Measurements from ENCODE around the gene OPCML. TPM values are rescaled to one million over a fixed set of nuclear protein-coding genes. Genes with fewer than 3 reads are reported as not detected.

The OPCML gene
- total and polyA plus RNA-seq, 2 experiments from 2014 or later: 1.2 to 4.4 TPM

DNA sequence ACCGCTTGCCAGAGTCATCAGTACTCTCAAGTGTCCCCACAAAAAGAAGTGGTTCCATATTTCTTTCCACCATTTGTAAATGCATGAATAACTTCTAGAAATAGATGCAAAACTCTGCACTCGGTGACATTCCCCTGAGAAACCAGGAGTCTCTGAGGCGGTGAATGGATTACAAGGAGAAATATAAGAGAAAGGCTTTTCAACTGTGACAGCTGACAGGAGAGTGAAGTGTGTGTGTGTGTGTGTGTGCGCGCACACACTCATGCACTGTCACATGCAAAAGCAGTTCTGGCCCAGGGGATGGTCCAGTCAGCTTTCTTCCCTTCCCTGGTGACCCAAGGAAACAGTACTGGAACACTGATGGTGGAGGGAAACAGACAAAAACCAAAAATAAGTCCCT is 710.0 kb downstream of the OPCML start:
- no peaks in the 10 kb centered on the region; the same call in 1 of the 2 replicates for H3K4me1 ChIP-seq (ENCODE audit: insufficient read depth)
- H4K20me1 ChIP-seq (replicated peaks; ENCODE audit: insufficient read depth): no peaks in the 10 kb centered on the region
- no peaks in the 10 kb centered on the region for H3K36me3 Mint-ChIP-seq (ENCODE audit: low read depth)
- H2AFZ ChIP-seq: no peak overlapping the region
- no peak overlapping the region for H3K27ac Mint-ChIP-seq
- H3F3A ChIP-seq (replicated peaks; ENCODE audit: low read depth): no peaks in the 10 kb centered on the region
- H3K9me2 ChIP-seq (ENCODE audit: insufficient read depth): 0 out of 2 replicates have a peak, but pooled peaks cover 6% of the 10 kb centered on the region
- no peaks in the 10 kb centered on the region for H3K36me3 ChIP-seq (ENCODE audit: insufficient read depth)
- H3K4me3 ChIP-seq: no peak overlapping the region
- H3K27me3 ChIP-seq (ENCODE audit: insufficient read depth): no peaks in the 10 kb centered on the region
- DNase-seq (ENCODE audit: low spot score) (no peak), ATAC-seq (no peak)
- no peak overlapping the region for H3K4me2 ChIP-seq
- H3K9me3 Mint-ChIP-seq: no peaks in the 10 kb centered on the region
- H3K27ac ChIP-seq (ENCODE audit: low read depth): no peak overlapping the region
- no peak overlapping the region for H3K4me3 Mint-ChIP-seq
- peaks cover 12% of the 10 kb centered on the region; the same call in 2 of the 3 replicates for H3K4me1 Mint-ChIP-seq
- no peaks in the 10 kb centered on the region for H3K79me2 ChIP-seq (replicated peaks; ENCODE audit: insufficient read depth)
- TF ChIP-seq STAT1 (IDR thresholded peaks at IDR 0.05; ENCODE audit: unreplicated experiment): no peak
- TF ChIP-seq EZH2phosphoT487 (IDR thresholded peaks at IDR 0.05; ENCODE audit: unreplicated experiment): no peak
- no peak for TF ChIP-seq ZNF114 (CRISPR knock-in tag; IDR thresholded peaks at IDR 0.05)
- no peak for TF ChIP-seq ZNF331 (CRISPR knock-in tag; IDR thresholded peaks at IDR 0.05; ENCODE audit: low read depth)
- no peak for TF ChIP-seq JUNB (IDR thresholded peaks at IDR 0.05; ENCODE audit: unreplicated experiment)
- no peak for TF ChIP-seq CREB1 (CRISPR knock-in tag; IDR thresholded peaks at IDR 0.05; ENCODE audit: low read depth)
- TF ChIP-seq, protein P1, sequence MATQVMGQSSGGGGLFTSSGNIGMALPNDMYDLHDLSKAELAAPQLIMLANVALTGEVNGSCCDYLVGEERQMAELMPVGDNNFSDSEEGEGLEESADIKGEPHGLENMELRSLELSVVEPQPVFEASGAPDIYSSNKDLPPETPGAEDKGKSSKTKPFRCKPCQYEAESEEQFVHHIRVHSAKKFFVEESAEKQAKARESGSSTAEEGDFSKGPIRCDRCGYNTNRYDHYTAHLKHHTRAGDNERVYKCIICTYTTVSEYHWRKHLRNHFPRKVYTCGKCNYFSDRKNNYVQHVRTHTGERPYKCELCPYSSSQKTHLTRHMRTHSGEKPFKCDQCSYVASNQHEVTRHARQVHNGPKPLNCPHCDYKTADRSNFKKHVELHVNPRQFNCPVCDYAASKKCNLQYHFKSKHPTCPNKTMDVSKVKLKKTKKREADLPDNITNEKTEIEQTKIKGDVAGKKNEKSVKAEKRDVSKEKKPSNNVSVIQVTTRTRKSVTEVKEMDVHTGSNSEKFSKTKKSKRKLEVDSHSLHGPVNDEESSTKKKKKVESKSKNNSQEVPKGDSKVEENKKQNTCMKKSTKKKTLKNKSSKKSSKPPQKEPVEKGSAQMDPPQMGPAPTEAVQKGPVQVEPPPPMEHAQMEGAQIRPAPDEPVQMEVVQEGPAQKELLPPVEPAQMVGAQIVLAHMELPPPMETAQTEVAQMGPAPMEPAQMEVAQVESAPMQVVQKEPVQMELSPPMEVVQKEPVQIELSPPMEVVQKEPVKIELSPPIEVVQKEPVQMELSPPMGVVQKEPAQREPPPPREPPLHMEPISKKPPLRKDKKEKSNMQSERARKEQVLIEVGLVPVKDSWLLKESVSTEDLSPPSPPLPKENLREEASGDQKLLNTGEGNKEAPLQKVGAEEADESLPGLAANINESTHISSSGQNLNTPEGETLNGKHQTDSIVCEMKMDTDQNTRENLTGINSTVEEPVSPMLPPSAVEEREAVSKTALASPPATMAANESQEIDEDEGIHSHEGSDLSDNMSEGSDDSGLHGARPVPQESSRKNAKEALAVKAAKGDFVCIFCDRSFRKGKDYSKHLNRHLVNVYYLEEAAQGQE (IDR thresholded peaks at IDR 0.05; ENCODE audit: unreplicated experiment): no peak
- TF ChIP-seq POLR2AphosphoS5 (IDR thresholded peaks at IDR 0.05; ENCODE audit: low read depth): no peak
- TF ChIP-seq, protein P2, sequence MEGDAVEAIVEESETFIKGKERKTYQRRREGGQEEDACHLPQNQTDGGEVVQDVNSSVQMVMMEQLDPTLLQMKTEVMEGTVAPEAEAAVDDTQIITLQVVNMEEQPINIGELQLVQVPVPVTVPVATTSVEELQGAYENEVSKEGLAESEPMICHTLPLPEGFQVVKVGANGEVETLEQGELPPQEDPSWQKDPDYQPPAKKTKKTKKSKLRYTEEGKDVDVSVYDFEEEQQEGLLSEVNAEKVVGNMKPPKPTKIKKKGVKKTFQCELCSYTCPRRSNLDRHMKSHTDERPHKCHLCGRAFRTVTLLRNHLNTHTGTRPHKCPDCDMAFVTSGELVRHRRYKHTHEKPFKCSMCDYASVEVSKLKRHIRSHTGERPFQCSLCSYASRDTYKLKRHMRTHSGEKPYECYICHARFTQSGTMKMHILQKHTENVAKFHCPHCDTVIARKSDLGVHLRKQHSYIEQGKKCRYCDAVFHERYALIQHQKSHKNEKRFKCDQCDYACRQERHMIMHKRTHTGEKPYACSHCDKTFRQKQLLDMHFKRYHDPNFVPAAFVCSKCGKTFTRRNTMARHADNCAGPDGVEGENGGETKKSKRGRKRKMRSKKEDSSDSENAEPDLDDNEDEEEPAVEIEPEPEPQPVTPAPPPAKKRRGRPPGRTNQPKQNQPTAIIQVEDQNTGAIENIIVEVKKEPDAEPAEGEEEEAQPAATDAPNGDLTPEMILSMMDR (conservative IDR thresholded peaks at IDR 0.05; ENCODE audit: low read depth in 2 of 2): no peak
- TF ChIP-seq, protein P3, sequence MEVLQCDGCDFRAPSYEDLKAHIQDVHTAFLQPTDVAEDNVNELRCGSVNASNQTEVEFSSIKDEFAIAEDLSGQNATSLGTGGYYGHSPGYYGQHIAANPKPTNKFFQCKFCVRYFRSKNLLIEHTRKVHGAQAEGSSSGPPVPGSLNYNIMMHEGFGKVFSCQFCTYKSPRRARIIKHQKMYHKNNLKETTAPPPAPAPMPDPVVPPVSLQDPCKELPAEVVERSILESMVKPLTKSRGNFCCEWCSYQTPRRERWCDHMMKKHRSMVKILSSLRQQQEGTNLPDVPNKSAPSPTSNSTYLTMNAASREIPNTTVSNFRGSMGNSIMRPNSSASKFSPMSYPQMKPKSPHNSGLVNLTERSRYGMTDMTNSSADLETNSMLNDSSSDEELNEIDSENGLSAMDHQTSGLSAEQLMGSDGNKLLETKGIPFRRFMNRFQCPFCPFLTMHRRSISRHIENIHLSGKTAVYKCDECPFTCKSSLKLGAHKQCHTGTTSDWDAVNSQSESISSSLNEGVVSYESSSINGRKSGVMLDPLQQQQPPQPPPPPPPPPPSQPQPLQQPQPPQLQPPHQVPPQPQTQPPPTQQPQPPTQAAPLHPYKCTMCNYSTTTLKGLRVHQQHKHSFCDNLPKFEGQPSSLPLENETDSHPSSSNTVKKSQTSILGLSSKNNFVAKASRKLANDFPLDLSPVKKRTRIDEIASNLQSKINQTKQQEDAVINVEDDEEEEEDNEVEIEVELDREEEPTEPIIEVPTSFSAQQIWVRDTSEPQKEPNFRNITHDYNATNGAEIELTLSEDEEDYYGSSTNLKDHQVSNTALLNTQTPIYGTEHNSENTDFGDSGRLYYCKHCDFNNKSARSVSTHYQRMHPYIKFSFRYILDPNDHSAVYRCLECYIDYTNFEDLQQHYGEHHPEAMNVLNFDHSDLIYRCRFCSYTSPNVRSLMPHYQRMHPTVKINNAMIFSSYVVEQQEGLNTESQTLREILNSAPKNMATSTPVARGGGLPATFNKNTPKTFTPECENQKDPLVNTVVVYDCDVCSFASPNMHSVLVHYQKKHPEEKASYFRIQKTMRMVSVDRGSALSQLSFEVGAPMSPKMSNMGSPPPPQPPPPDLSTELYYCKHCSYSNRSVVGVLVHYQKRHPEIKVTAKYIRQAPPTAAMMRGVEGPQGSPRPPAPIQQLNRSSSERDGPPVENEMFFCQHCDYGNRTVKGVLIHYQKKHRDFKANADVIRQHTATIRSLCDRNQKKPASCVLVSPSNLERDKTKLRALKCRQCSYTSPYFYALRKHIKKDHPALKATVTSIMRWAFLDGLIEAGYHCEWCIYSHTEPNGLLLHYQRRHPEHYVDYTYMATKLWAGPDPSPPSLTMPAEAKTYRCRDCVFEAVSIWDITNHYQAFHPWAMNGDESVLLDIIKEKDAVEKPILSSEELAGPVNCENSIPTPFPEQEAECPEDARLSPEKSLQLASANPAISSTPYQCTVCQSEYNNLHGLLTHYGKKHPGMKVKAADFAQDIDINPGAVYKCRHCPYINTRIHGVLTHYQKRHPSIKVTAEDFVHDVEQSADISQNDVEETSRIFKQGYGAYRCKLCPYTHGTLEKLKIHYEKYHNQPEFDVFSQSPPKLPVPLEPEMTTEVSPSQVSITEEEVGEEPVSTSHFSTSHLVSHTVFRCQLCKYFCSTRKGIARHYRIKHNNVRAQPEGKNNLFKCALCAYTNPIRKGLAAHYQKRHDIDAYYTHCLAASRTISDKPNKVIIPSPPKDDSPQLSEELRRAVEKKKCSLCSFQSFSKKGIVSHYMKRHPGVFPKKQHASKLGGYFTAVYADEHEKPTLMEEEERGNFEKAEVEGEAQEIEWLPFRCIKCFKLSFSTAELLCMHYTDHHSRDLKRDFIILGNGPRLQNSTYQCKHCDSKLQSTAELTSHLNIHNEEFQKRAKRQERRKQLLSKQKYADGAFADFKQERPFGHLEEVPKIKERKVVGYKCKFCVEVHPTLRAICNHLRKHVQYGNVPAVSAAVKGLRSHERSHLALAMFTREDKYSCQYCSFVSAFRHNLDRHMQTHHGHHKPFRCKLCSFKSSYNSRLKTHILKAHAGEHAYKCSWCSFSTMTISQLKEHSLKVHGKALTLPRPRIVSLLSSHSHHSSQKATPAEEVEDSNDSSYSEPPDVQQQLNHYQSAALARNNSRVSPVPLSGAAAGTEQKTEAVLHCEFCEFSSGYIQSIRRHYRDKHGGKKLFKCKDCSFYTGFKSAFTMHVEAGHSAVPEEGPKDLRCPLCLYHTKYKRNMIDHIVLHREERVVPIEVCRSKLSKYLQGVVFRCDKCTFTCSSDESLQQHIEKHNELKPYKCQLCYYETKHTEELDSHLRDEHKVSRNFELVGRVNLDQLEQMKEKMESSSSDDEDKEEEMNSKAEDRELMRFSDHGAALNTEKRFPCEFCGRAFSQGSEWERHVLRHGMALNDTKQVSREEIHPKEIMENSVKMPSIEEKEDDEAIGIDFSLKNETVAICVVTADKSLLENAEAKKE (CRISPR knock-in tag; IDR thresholded peaks at IDR 0.05): no peak
- H3K27me3 Mint-ChIP-seq (ENCODE audit: insufficient read depth, low read depth, poor library complexity): no peaks in the 10 kb centered on the region

Data from GM23338 (cell line).